Neural cell (in vitro differentiated cells): ENCODE measurements around the gene AATK.

Experiments used
- EP300 ChIP-seq: fragments of 450-650 bp; conservative IDR thresholded peaks from 2 replicates; pipeline ENCODE4 v1.6.1; 2014; ENCODE audit warnings: antibody characterized with exemption, mild to moderate bottlenecking, moderate library complexity; ENCODE audit not compliant: poor library complexity, severe bottlenecking
- EZH2 ChIP-seq: fragments of 200-600, 300-800 bp; shearing (Covaris generic), sonication (generic); IDR thresholded peaks from 2 replicates; pipeline ENCODE4 v1.6.1; 2014; ENCODE audit warnings: antibody characterized with exemption, low read length, borderline replicate concordance, mild to moderate bottlenecking; ENCODE audit not compliant: insufficient read depth, poor library complexity, severe bottlenecking
- RAD21 ChIP-seq: fragments of 450-650 bp; conservative IDR thresholded peaks from 2 replicates; pipeline ENCODE4 v1.6.1; 2014; ENCODE audit warnings: antibody characterized with exemption, mild to moderate bottlenecking, moderate library complexity
- TF ChIP-seq, protein P1 (sequence below): fragments of 450-650 bp; IDR thresholded peaks from 2 replicates; pipeline ENCODE4 v1.5.1; 2014; ENCODE audit warnings: antibody characterized with exemption, mild to moderate bottlenecking, moderate library complexity; ENCODE audit not compliant: poor library complexity, severe bottlenecking

DNA sequence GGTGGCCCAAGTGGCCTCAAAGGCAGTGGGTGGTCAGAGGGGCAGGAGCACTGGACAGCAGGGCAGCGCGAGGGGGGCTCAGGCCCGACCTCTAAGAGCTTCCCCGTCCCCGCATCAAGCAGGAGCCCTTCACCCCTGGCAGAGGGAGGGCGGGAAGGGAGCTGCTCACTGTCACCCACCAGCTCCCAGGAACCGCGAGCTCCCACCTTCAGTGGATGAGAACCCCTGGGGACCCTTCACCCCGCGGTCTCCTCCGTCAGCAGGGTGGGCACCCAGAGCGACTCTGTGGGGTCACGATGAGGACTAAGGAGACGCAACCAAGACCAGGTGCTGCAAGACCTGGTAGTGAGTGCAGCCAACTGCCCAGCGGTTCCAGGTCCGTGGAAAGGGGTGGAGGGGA, 43.1 kb upstream of the AATK start:
- no peak for TF ChIP-seq RAD21
- TF ChIP-seq, protein P1, sequence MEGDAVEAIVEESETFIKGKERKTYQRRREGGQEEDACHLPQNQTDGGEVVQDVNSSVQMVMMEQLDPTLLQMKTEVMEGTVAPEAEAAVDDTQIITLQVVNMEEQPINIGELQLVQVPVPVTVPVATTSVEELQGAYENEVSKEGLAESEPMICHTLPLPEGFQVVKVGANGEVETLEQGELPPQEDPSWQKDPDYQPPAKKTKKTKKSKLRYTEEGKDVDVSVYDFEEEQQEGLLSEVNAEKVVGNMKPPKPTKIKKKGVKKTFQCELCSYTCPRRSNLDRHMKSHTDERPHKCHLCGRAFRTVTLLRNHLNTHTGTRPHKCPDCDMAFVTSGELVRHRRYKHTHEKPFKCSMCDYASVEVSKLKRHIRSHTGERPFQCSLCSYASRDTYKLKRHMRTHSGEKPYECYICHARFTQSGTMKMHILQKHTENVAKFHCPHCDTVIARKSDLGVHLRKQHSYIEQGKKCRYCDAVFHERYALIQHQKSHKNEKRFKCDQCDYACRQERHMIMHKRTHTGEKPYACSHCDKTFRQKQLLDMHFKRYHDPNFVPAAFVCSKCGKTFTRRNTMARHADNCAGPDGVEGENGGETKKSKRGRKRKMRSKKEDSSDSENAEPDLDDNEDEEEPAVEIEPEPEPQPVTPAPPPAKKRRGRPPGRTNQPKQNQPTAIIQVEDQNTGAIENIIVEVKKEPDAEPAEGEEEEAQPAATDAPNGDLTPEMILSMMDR, result no peak
- TF ChIP-seq EP300, result no peak
- no peak for TF ChIP-seq EZH2
